Measurements from ENCODE around the gene PLEKHG5. TPM values are rescaled to one million over a fixed set of nuclear protein-coding genes. Genes with fewer than 3 reads are reported as not detected.

PLEKHG5 gene
- total and polyA plus RNA-seq, 11 donors = 7.2 to 20.2 (median 15.2) TPM

DNA sequence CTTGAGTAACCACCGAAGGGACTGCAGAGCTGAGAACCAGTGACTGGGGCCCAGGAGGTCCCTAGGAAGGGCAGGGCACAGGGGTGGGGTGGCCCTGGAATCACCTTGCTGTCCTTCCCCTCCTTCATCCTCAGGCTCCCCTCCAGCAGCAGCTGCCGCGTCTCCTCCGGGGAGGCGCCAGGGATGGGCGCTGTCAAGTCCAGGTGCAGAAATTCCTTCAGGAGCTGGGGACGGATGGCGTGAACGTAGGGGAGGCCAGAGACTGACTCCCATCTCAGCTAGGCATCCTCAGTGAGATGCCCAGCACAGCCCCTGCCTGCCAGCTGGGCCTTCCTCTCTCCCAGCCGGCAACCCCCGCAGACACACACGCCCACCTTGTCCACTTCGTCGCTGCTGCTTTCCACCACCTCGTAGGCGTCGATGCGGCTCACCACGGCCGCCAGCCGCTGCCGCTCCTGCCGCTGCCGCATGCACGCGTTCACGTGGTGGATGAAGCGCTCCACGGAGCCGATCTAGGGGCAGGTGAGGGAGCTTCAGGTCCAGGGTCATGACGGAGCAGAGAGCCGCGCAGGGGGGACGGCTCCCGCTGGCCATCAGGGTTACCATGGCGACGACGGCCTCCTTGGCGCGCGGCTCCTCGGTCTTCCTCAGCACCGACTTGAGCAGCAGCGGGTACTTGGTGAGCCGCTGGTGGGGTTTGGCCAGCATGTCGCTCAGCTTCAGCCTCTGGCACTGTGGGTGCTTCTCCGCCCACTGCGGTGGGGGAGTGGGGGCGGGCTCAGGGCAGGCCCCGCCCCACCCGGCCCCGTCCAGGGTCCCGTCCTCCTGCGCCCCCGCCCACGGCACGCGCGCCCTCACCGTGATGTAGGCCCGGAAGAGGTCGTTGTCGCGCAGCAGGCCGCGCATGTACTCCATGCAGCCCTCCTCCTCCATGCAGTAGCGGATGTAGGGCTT is 21.1 kb downstream of the PLEKHG5 start:
- Histone ChIP-seq H3K9me3 (no peaks in the 10 kb centered on the region), H3K4me3 (no peak overlapping the region), H3K27me3 (peaks cover 0 to 5% (median 0%) of the 10 kb centered on the region in 9 donors), H3K36me3 (peaks cover 0 to 81% (median 51%) of the 10 kb centered on the region in 9 donors), H3K4me1 (peaks cover 0 to 9% (median 0%) of the 10 kb centered on the region in 12 donors), H3K27ac (no peak overlapping the region)
- no peak for ATAC-seq
- no peak for DNase-seq
- WGBS, 4 donors = 76 to 88% (median 80%) methylated on average over 52 to 67 of the region's 67 CpGs
- TF ChIP-seq POLR2A (IDR thresholded peaks at IDR 0.05) = no peak
- TF ChIP-seq CTCF (IDR thresholded peaks at IDR 0.05) = no peak
- intact Hi-C loops (cut with DNase I) = no loop called here

DNA sequence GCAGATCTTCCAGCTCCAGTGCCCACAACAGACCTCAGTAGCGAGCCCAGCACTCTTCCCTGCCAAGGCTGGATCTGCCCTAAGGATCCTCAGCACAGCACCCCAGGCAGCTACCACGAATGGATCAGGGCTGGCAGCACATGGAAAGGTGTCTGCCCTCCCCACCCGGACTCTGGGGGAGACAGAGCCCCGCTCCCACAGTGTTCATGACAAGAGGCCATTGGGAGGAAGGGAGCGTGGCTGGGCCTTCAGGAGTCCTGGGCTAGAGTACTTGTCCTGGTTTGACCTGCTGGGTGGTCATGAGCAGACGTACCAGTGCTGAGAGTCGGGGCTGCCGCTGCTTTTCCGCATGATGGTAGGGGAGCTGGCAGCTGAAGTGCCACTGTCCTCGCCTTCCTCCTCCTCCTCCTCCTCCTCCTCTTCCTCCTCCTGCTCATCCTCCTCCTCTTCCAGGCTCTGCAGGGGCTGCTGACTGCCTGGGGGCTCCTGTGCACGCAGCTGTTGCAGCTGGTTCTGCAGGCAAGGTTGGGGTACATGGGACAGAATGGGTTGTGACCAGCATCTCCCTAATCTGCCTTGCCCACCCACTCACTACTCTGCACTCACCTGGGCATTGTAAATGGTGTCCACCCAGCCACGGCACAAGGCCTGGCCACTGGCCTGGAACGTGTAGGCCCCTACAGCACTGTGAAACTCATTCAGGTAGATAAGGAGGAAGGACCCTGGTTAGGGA is 22.6 kb downstream of the PLEKHG5 start:
- 93 to 96% (median 94%) methylated on average over 12 to 13 of the region's 13 CpGs for WGBS, 4 donors
- ATAC-seq = no peak
- Histone ChIP-seq H3K4me3 (no peak overlapping the region), H3K36me3 (peaks cover 0 to 69% (median 43%) of the 10 kb centered on the region in 9 donors), H3K4me1 (peaks cover 0 to 19% (median 2%) of the 10 kb centered on the region in 12 donors), H3K27me3 (peaks cover 0 to 7% (median 0%) of the 10 kb centered on the region in 9 donors), H3K9me3 (no peaks in the 10 kb centered on the region), H3K27ac (no peak overlapping the region)
- intact Hi-C loops (cut with DNase I) = no loop called here
- TF ChIP-seq POLR2A (IDR thresholded peaks at IDR 0.05) (no peak), CTCF (IDR thresholded peaks at IDR 0.05) (no peak)
- DNase-seq = no peak

- intact Hi-C loops (cut with DNase I) = no loop called here
- Histone ChIP-seq H3K9me3 (no peaks in the 10 kb centered on the region), H3K27ac (no peak overlapping the region), H3K4me1 (peaks cover 0 to 19% (median 2%) of the 10 kb centered on the region in 12 donors), H3K36me3 (peaks cover 0 to 65% (median 38%) of the 10 kb centered on the region in 9 donors), H3K4me3 (no peak overlapping the region), H3K27me3 (peaks cover 0 to 7% (median 0%) of the 10 kb centered on the region in 9 donors)
- no peak for DNase-seq
- no peak for ATAC-seq
- 87 to 92% (median 89%) methylated on average over 23 to 30 of the region's 30 CpGs for WGBS, 4 donors
- no peak for TF ChIP-seq POLR2A (IDR thresholded peaks at IDR 0.05)
- TF ChIP-seq CTCF (IDR thresholded peaks at IDR 0.05) = no peak
Measured at GRCh38 chr1:6467744-6468688, 23.5 kb downstream of the PLEKHG5 start.

Measured in heart left ventricle (tissue), 16 donors.